Sigmoid colon (tissue), 7 donors: ENCODE measurements around the gene ISX. TPM values are rescaled to one million over a fixed set of nuclear protein-coding genes. Genes with fewer than 3 reads are reported as not detected.

Experiments
- DNase-seq: peaks from one replicate; pipeline ENCODE4 v3.0.0-alpha.2; 2019
- H3K27ac ChIP-seq, 4 donors: fragments of 200-600 bp; sonication (generic); one replicate each; pipeline ENCODE4 v1.5.1; 2016 to 2019; ENCODE audit warnings: mild to moderate bottlenecking in 1 of 4
- H3K27me3 ChIP-seq, 3 donors: fragments of 200-600 bp; sonication (generic); one replicate each; pipeline ENCODE4 v1.5.1; 2019; ENCODE audit warnings: mild to moderate bottlenecking in 1 of 3
- H3K36me3 ChIP-seq, 4 donors: fragments of 200-600 bp; sonication (generic); one replicate each; pipeline ENCODE4 v1.5.1; 2016 to 2019
- H3K4me1 ChIP-seq, 4 donors: fragments of 200-600 bp; sonication (generic); one replicate each; pipeline ENCODE4 v1.5.1; 2017 to 2019
- H3K4me3 ChIP-seq, 4 donors: fragments of 200-600 bp; sonication (generic); one replicate each; pipeline ENCODE4 v1.5.1; 2017 to 2019; ENCODE audit warnings: mild to moderate bottlenecking in 2 of 4, moderate library complexity in 1 of 4
- H3K9me3 ChIP-seq, 4 donors: fragments of 200-600 bp in 3 of 4; sonication (generic) in 3 of 4; one replicate each; pipeline versions ENCODE4 v1.5.1 to v1.6.1; 2013 to 2019
- EP300 ChIP-seq, 4 donors: sonication (generic); formaldehyde crosslinking; IDR thresholded peaks; one replicate each; pipeline ENCODE4 v1.6.1; 2017; ENCODE audit warnings: antibody characterized with exemption in 4 of 4
- POLR2A ChIP-seq, 2 donors: fragments of 450-650 bp; IDR thresholded peaks; one replicate each; pipeline ENCODE4 v1.6.1; 2016; ENCODE audit warnings: antibody characterized with exemption in 2 of 2, mild to moderate bottlenecking in 2 of 2, moderate library complexity in 2 of 2
- POLR2AphosphoS5 ChIP-seq, 4 donors: sonication (generic); formaldehyde crosslinking; IDR thresholded peaks; one replicate each; pipeline ENCODE4 v1.6.1; 2017; ENCODE audit warnings: antibody characterized with exemption in 4 of 4
- WGBS, 2 donors: extraction: QIAGEN DNeasy Blood & Tissue Kit; methylation state at CpG; one replicate each; pipeline ENCODE4 v1.1.7; 2013; 5-methylcytosine and 5-hydroxymethylcytosine counted together
- intact Hi-C: fragments of 100-400 bp; cut with DNase I; formaldehyde crosslinking; loops from one replicate; pipeline ENCODE4 v1.15.1; 2023
- polyA plus RNA-seq, 3 donors: library from polyadenylated mRNA; stranded (reverse); fragments of 200-250 nt; gene quantifications; one replicate each; pipeline ENCODE4 v1.2.3, GENCODE V29; 2013
- total RNA-seq, 4 donors: library from RNA; depleted of rRNA; stranded (reverse); fragments of >200 nt; gene quantifications; one replicate each; pipeline ENCODE4 v1.1.0, GENCODE V29; 2016
- TF ChIP-seq, protein P1 (sequence below), 4 experiments: fragments of 450-650 bp in 3 of 4; fragments of 200-600 bp in 1 of 4; IDR thresholded peaks; one replicate each; pipeline ENCODE4 v1.5.1; 2016 to 2019; ENCODE audit warnings: antibody characterized with exemption in 4 of 4, mild to moderate bottlenecking in 3 of 4, moderate library complexity in 2 of 4
- donor health status: healthy with polysubstance abuse.
- donor health status: Bipolar disorder and iron deficiency.
- donor health status: healthy.

ISX gene
- total and polyA plus RNA-seq, 7 donors, result 0.83 to 73.8 (median 41.4) TPM; not detected in 3

DNA sequence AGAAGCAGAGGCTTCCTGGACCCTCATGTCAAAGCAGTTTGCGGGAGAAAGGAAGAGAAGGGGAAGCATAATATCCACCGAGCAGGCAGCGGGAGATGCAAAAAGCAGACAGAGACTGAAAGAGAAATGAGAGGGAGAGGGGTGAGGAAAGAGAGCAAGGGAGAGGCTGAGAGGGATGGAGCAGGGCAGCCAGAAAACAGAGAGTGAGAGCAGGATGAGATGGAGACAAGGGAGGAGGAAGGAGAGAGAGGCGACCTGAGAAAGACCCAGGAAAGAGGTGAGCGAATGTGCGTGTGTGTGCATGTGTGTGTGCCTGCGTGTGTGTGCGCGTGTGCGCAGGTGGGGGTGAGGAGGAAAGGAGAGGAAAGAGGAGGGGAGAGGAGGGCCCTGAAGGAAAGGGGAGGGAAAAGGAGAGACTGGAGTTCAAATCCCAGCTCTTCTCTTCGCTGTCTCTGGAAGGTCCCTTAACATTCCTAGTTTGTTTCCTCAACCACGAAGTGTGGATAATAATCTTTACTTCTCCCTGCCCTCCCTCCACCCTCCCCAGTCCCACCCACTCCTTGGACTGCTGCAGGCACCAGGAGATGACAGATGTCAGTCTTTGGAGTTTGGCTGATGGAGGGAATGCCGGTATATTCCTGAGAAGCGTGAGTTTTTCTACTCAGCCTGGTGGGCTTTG, 67.9 kb downstream of the ISX start:
- H3K27ac ChIP-seq, result no peak overlapping the region
- intact Hi-C loops, result no loop called here
- no peak overlapping the region for H3K4me3 ChIP-seq
- no peaks in the 10 kb centered on the region for H3K4me1 ChIP-seq
- no peaks in the 10 kb centered on the region for H3K36me3 ChIP-seq
- WGBS, 2 donors, result 24 to 56% methylated on average over 14 of the region's 14 CpGs
- TF ChIP-seq, protein P1, sequence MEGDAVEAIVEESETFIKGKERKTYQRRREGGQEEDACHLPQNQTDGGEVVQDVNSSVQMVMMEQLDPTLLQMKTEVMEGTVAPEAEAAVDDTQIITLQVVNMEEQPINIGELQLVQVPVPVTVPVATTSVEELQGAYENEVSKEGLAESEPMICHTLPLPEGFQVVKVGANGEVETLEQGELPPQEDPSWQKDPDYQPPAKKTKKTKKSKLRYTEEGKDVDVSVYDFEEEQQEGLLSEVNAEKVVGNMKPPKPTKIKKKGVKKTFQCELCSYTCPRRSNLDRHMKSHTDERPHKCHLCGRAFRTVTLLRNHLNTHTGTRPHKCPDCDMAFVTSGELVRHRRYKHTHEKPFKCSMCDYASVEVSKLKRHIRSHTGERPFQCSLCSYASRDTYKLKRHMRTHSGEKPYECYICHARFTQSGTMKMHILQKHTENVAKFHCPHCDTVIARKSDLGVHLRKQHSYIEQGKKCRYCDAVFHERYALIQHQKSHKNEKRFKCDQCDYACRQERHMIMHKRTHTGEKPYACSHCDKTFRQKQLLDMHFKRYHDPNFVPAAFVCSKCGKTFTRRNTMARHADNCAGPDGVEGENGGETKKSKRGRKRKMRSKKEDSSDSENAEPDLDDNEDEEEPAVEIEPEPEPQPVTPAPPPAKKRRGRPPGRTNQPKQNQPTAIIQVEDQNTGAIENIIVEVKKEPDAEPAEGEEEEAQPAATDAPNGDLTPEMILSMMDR (IDR thresholded peaks at IDR 0.05), result no peak
- no peaks in the 10 kb centered on the region for H3K9me3 ChIP-seq
- DNase-seq, result no peak
- peaks cover 0 to 19% (median 7%) of the 10 kb centered on the region in 3 donors for H3K27me3 ChIP-seq

DNA sequence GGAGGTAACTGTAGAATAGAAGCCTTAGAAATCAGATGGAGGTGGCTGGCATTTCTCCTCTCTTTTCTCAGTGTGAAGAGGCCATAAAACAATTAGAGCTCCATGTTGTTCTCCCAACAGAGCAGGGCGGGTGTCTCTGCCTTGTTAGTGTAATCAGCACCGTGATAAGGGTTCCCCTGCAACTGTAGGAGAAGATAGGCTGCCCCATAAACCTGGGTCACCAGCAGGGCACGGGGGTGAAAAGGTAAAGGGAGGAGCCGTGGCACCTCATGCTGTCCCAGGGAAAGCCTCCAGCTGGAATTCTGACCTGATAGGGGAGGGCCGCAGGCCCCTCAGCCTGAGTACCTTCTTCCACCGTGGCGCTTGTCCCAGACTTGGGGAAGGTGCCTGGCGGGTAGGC, 68.7 kb downstream of the ISX start:
- intact Hi-C loops, result no loop called here
- Histone ChIP-seq H3K4me1 (no peaks in the 10 kb centered on the region), H3K27ac (no peak overlapping the region), H3K36me3 (no peaks in the 10 kb centered on the region), H3K27me3 (peaks cover 0 to 19% (median 7%) of the 10 kb centered on the region in 3 donors), H3K9me3 (no peaks in the 10 kb centered on the region), H3K4me3 (no peak overlapping the region)
- TF ChIP-seq, protein P1 (IDR thresholded peaks at IDR 0.05), result no peak
- TF ChIP-seq EP300 (IDR thresholded peaks at IDR 0.05), result no peak
- TF ChIP-seq POLR2A (IDR thresholded peaks at IDR 0.05), result no peak
- TF ChIP-seq POLR2AphosphoS5 (IDR thresholded peaks at IDR 0.05), result no peak
- WGBS, 2 donors, result 7 to 19% methylated on average over 8 of the region's 8 CpGs
- no peak for DNase-seq

- Histone ChIP-seq H3K4me1 (no peaks in the 10 kb centered on the region), H3K27ac (no peak overlapping the region), H3K9me3 (no peaks in the 10 kb centered on the region), H3K4me3 (no peak overlapping the region), H3K36me3 (no peaks in the 10 kb centered on the region), H3K27me3 (peaks cover 0 to 19% (median 7%) of the 10 kb centered on the region in 3 donors)
- intact Hi-C loops, result no loop called here
- no peak for DNase-seq
- 24 to 33% methylated on average over 5 of the region's 5 CpGs for WGBS, 2 donors
- no peak for TF ChIP-seq POLR2A (IDR thresholded peaks at IDR 0.05)
- TF ChIP-seq, protein P1 (IDR thresholded peaks at IDR 0.05), result no peak
Measured at GRCh38 chr22:35135165-35135564, 69.2 kb downstream of the ISX start.

Other genes starting within 250 kb of the ISX start
- gene HMGXB4, start 191.3 kb downstream of the ISX start, total RNA-seq, result 10 to 100 TPM; 14.8 to 20.9 (median 16.9) TPM
- 10 to 100 TPM in 2 of 3 donors, 1 to 10 TPM in 1; 9.7 to 11.8 (median 10.8) TPM for gene HMGXB4, start 191.3 kb downstream of the ISX start, polyA plus RNA-seq
- gene TOM1, start 233.7 kb downstream of the ISX start, total RNA-seq, result 10 to 100 TPM; 32.5 to 66.5 (median 48.5) TPM
- 10 to 100 TPM; 48.6 to 56.7 (median 53.2) TPM for gene TOM1, start 233.7 kb downstream of the ISX start, polyA plus RNA-seq